Liver (tissue), 9 donors: ENCODE measurements around the gene CCDC12. TPM values are rescaled to one million over a fixed set of nuclear protein-coding genes. Genes with fewer than 3 reads are reported as not detected.

Experiments used
- DNase-seq: peaks from one replicate; pipeline ENCODE4 v3.0.0-alpha.2; 2017; ENCODE audit warnings: low spot score
- H3K27ac ChIP-seq, 2 donors: one replicate each; pipeline ENCODE4 v1.7.0; 2013; ENCODE audit warnings: inconsistent platforms in 2 of 2, low read length in 2 of 2, control low read depth in 1 of 2, low read depth in 1 of 2, mild to moderate bottlenecking in 1 of 2
- H3K27me3 ChIP-seq, 4 donors: one replicate each; pipeline versions ENCODE4 v1.6.1 to v1.7.0; 2013; ENCODE audit warnings: low read length in 3 of 4, inconsistent platforms in 1 of 4, mild to moderate bottlenecking in 1 of 4, moderate library complexity in 1 of 4; ENCODE audit not compliant: control insufficient read depth in 4 of 4, insufficient read depth in 4 of 4
- H3K36me3 ChIP-seq, 4 donors: one replicate each; pipeline versions ENCODE4 v1.6.1 to v1.7.0; 2013; ENCODE audit warnings: low read length in 3 of 4, mild to moderate bottlenecking in 3 of 4, low read depth in 1 of 4, moderate library complexity in 1 of 4; ENCODE audit not compliant: control insufficient read depth in 4 of 4, insufficient read depth in 3 of 4
- H3K4me1 ChIP-seq, 4 donors: one replicate each; pipeline versions ENCODE4 v1.6.1 to v1.7.0; 2013; ENCODE audit warnings: low read length in 3 of 4, mild to moderate bottlenecking in 3 of 4, moderate library complexity in 1 of 4; ENCODE audit not compliant: control insufficient read depth in 4 of 4, insufficient read depth in 4 of 4
- H3K4me3 ChIP-seq, 3 donors: one replicate each; pipeline versions ENCODE4 v1.6.1 to v1.7.0; 2013; ENCODE audit warnings: low read length in 3 of 3, control low read depth in 1 of 3, low read depth in 1 of 3, mild to moderate bottlenecking in 1 of 3
- H3K9ac ChIP-seq, 2 donors: one replicate each; pipeline ENCODE4 v1.7.0; 2013; ENCODE audit warnings: low read length in 2 of 2, mild to moderate bottlenecking in 2 of 2, moderate library complexity in 2 of 2, control low read depth in 1 of 2, low read depth in 1 of 2
- H3K9me3 ChIP-seq, 4 donors: one replicate each; pipeline versions ENCODE4 v1.6.1 to v1.7.0; 2013; ENCODE audit warnings: low read length in 3 of 4; ENCODE audit not compliant: control insufficient read depth in 4 of 4
- EGR1 ChIP-seq, 2 donors: IDR thresholded peaks; 2 replicates each; pipeline ENCODE4 v1.6.1; 2016 to 2018; ENCODE audit warnings: antibody characterized with exemption in 2 of 2, low read depth in 2 of 2
- FOXA1 ChIP-seq: IDR thresholded peaks from 2 replicates; pipeline ENCODE4 v1.6.1; 2016; ENCODE audit warnings: antibody characterized with exemption
- FOXA2 ChIP-seq: IDR thresholded peaks from 2 replicates; pipeline ENCODE4 v1.6.1; 2016; ENCODE audit warnings: antibody characterized with exemption
- GABPA ChIP-seq, 2 donors: IDR thresholded peaks in 1 of 2; conservative IDR thresholded peaks in 1 of 2; 2 replicates each; pipeline ENCODE4 v1.6.1; 2016; ENCODE audit warnings: antibody characterized with exemption in 2 of 2, mild to moderate bottlenecking in 1 of 2, moderate library complexity in 1 of 2
- HNF4A ChIP-seq, 2 donors: conservative IDR thresholded peaks; 2 replicates each; pipeline ENCODE4 v1.6.1; 2016; ENCODE audit warnings: antibody characterized with exemption in 2 of 2, mild to moderate bottlenecking in 2 of 2
- HNF4G ChIP-seq: IDR thresholded peaks from 2 replicates; pipeline ENCODE4 v1.6.1; 2016; ENCODE audit warnings: antibody characterized with exemption
- JUND ChIP-seq, 2 donors: IDR thresholded peaks; 2 replicates each; pipeline ENCODE4 v1.6.1; 2016; ENCODE audit warnings: antibody characterized with exemption in 2 of 2
- NR2F2 ChIP-seq: IDR thresholded peaks from 2 replicates; pipeline ENCODE4 v1.6.1; 2016; ENCODE audit warnings: antibody characterized with exemption
- RAD21 ChIP-seq, 2 donors: IDR thresholded peaks; 2 replicates each; pipeline ENCODE4 v1.6.1; 2016; ENCODE audit warnings: antibody characterized with exemption in 2 of 2, mild to moderate bottlenecking in 2 of 2
- RXRA ChIP-seq, 2 donors: IDR thresholded peaks; 2 replicates each; pipeline ENCODE4 v1.6.1; 2017 to 2018; ENCODE audit warnings: antibody characterized with exemption in 2 of 2, mild to moderate bottlenecking in 1 of 2
- SP1 ChIP-seq: IDR thresholded peaks from 2 replicates; pipeline ENCODE4 v1.6.1; 2018; ENCODE audit warnings: antibody characterized with exemption, mild to moderate bottlenecking
- TAF1 ChIP-seq: conservative IDR thresholded peaks from 2 replicates; pipeline ENCODE4 v1.6.1; 2016; ENCODE audit warnings: antibody characterized with exemption, mild to moderate bottlenecking
- YY1 ChIP-seq: IDR thresholded peaks from 2 replicates; pipeline ENCODE4 v1.6.1; 2016; ENCODE audit warnings: antibody characterized with exemption, mild to moderate bottlenecking
- WGBS: extraction: QIAGEN DNeasy Blood & Tissue Kit; methylation state at CpG from one replicate; pipeline ENCODE4 v1.1.7; 2013; 5-methylcytosine and 5-hydroxymethylcytosine counted together
- polyA plus RNA-seq, 2 donors: library from polyadenylated mRNA; stranded (reverse) in 1 of 2; unstranded in 1 of 2; fragments of 200-250 nt in 1 of 2; fragments of >200 nt in 1 of 2; fragmentation: Nextera tagmentation in 1 of 2; extraction: Ambion mirVana in 1 of 2; gene quantifications; one replicate each; pipeline versions ENCODE4 v1.2.1 to v1.2.3, GENCODE V29; 2013 to 2015
- total RNA-seq, 2 donors: library from RNA; depleted of rRNA; stranded (reverse); fragments of >200 nt; gene quantifications; one replicate each; pipeline ENCODE4 v1.2.3, GENCODE V29; 2014
- TF ChIP-seq, protein P1 (sequence below): IDR thresholded peaks from 2 replicates; pipeline ENCODE4 v1.6.1; 2016; ENCODE audit warnings: antibody characterized with exemption
- TF ChIP-seq, protein P2 (sequence below): IDR thresholded peaks from 2 replicates; pipeline ENCODE4 v1.6.1; 2016; ENCODE audit warnings: antibody characterized with exemption
- TF ChIP-seq, protein P3 (sequence below): IDR thresholded peaks from 2 replicates; pipeline ENCODE4 v1.6.1; 2016; ENCODE audit warnings: antibody characterized with exemption
- TF ChIP-seq, protein P4 (sequence below): fragments of 150-350 bp; IDR thresholded peaks from 2 replicates; pipeline ENCODE4 v1.5.1; 2017; ENCODE audit warnings: improper control_type of control experiment, low read depth, low read length; ENCODE audit not compliant: missing input control
- TF ChIP-seq, protein P5 (sequence below): IDR thresholded peaks from 2 replicates; pipeline ENCODE4 v1.6.1; 2016; ENCODE audit warnings: antibody characterized with exemption, mild to moderate bottlenecking
- donor health status: healthy.
- donor health status: healthy.
- donor health status: healthy.
- donor health status: healthy.
- donor health status: healthy.

The CCDC12 gene
- total and polyA plus RNA-seq, 4 donors: 8.5 to 35.1 (median 26.6) TPM

DNA sequence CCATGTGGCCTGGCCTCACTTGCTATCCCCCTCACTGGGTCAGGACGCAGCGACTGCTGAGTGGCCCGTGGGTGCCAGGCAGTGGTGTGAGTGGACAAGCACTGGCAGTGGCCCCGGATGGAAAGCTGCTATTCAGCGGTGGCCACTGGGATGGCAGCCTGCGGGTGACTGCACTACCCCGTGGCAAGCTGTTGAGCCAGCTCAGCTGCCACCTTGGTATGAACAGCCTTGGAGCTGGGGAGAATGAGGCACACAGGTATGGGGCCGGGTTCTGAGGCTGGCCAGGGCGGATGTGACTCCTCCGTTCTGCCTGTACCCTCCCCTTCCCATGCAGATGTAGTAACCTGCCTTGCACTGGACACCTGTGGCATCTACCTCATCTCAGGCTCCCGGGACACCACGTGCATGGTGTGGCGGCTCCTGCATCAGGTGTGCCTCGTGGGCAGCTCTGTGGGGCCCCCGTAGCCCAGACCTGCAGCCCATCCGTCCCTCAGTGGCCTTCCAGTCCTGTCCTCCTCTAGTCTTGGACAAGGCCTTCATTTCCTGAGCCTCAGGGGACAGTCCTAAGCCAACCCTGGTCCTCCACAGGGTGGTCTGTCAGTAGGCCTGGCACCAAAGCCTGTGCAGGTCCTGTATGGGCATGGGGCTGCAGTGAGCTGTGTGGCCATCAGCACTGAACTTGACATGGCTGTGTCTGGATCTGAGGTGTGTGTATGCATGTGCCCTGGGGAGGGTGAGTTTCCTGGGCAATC, 31.1 kb upstream of the CCDC12 start:
- Histone ChIP-seq H3K9ac (no peak overlapping the region), H3K4me1 (peaks cover 0 to 10% (median 3%) of the 10 kb centered on the region in 4 donors), H3K4me3 (no peak overlapping the region), H3K27ac (no peak overlapping the region), H3K36me3 (peaks cover 0 to 29% (median 4%) of the 10 kb centered on the region in 4 donors), H3K9me3 (no peaks in the 10 kb centered on the region), H3K27me3 (no peaks in the 10 kb centered on the region)
- 94% methylated on average over 16 of the region's 16 CpGs for WGBS
- DNase-seq: no peak
- no peak for TF ChIP-seq GABPA (IDR thresholded peaks at IDR 0.05 in 1 of 2, conservative IDR thresholded peaks at IDR 0.05 in 1 of 2)
- no peak for TF ChIP-seq HNF4A (conservative IDR thresholded peaks at IDR 0.05)
- TF ChIP-seq, protein P1, sequence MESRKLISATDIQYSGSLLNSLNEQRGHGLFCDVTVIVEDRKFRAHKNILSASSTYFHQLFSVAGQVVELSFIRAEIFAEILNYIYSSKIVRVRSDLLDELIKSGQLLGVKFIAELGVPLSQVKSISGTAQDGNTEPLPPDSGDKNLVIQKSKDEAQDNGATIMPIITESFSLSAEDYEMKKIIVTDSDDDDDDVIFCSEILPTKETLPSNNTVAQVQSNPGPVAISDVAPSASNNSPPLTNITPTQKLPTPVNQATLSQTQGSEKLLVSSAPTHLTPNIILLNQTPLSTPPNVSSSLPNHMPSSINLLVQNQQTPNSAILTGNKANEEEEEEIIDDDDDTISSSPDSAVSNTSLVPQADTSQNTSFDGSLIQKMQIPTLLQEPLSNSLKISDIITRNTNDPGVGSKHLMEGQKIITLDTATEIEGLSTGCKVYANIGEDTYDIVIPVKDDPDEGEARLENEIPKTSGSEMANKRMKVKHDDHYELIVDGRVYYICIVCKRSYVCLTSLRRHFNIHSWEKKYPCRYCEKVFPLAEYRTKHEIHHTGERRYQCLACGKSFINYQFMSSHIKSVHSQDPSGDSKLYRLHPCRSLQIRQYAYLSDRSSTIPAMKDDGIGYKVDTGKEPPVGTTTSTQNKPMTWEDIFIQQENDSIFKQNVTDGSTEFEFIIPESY: no peak
- no peak for TF ChIP-seq HNF4G
- no peak for TF ChIP-seq YY1
- TF ChIP-seq, protein P2, sequence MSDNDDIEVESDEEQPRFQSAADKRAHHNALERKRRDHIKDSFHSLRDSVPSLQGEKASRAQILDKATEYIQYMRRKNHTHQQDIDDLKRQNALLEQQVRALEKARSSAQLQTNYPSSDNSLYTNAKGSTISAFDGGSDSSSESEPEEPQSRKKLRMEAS: no peak
- no peak for TF ChIP-seq RXRA (IDR thresholded peaks at IDR 0.05)
- TF ChIP-seq EGR1 (IDR thresholded peaks at IDR 0.05; ENCODE audit: low read depth in 2 of 2): no peak
- TF ChIP-seq, protein P3, sequence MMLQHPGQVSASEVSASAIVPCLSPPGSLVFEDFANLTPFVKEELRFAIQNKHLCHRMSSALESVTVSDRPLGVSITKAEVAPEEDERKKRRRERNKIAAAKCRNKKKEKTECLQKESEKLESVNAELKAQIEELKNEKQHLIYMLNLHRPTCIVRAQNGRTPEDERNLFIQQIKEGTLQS: no peak
- TF ChIP-seq, protein P4, sequence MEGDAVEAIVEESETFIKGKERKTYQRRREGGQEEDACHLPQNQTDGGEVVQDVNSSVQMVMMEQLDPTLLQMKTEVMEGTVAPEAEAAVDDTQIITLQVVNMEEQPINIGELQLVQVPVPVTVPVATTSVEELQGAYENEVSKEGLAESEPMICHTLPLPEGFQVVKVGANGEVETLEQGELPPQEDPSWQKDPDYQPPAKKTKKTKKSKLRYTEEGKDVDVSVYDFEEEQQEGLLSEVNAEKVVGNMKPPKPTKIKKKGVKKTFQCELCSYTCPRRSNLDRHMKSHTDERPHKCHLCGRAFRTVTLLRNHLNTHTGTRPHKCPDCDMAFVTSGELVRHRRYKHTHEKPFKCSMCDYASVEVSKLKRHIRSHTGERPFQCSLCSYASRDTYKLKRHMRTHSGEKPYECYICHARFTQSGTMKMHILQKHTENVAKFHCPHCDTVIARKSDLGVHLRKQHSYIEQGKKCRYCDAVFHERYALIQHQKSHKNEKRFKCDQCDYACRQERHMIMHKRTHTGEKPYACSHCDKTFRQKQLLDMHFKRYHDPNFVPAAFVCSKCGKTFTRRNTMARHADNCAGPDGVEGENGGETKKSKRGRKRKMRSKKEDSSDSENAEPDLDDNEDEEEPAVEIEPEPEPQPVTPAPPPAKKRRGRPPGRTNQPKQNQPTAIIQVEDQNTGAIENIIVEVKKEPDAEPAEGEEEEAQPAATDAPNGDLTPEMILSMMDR: no peak
- TF ChIP-seq NR2F2: no peak
- TF ChIP-seq SP1: no peak
- no peak for TF ChIP-seq FOXA1
- TF ChIP-seq FOXA2: no peak
- no peak for TF ChIP-seq RAD21 (IDR thresholded peaks at IDR 0.05)
- TF ChIP-seq, protein P5, sequence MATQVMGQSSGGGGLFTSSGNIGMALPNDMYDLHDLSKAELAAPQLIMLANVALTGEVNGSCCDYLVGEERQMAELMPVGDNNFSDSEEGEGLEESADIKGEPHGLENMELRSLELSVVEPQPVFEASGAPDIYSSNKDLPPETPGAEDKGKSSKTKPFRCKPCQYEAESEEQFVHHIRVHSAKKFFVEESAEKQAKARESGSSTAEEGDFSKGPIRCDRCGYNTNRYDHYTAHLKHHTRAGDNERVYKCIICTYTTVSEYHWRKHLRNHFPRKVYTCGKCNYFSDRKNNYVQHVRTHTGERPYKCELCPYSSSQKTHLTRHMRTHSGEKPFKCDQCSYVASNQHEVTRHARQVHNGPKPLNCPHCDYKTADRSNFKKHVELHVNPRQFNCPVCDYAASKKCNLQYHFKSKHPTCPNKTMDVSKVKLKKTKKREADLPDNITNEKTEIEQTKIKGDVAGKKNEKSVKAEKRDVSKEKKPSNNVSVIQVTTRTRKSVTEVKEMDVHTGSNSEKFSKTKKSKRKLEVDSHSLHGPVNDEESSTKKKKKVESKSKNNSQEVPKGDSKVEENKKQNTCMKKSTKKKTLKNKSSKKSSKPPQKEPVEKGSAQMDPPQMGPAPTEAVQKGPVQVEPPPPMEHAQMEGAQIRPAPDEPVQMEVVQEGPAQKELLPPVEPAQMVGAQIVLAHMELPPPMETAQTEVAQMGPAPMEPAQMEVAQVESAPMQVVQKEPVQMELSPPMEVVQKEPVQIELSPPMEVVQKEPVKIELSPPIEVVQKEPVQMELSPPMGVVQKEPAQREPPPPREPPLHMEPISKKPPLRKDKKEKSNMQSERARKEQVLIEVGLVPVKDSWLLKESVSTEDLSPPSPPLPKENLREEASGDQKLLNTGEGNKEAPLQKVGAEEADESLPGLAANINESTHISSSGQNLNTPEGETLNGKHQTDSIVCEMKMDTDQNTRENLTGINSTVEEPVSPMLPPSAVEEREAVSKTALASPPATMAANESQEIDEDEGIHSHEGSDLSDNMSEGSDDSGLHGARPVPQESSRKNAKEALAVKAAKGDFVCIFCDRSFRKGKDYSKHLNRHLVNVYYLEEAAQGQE: no peak
- TF ChIP-seq JUND (IDR thresholded peaks at IDR 0.05): no peak
- TF ChIP-seq TAF1: no peak
